HepG2 (cell line): ENCODE data around the gene S100A13. TPM values are rescaled to one million over a fixed set of nuclear protein-coding genes. Genes with fewer than 3 reads are reported as not detected.

Source experiments
- ATAC-seq: fragments of 200-7000 bp; cut with Tn5 transposase; 3 replicates; pipeline ENCODE4 v1.9.1; 2020; ENCODE audit warnings: mild to moderate bottlenecking, moderate library complexity
- BruUV-seq: library from RNA; stranded (reverse); fragments of 400-500 nt; replicated peaks from 2 replicates; lab custom pipeline; 2021; lab: Mats Ljungman, UMichigan
- CTCF ChIA-PET: fragments of 300-600 bp; formaldehyde crosslinking; extraction: SDS; loops from one replicate; lab custom pipeline; 2021; ENCODE audit warnings: low total read pairs, inconsistent platforms, low intra/inter-chr PET ratio; lab: Yijun Ruan, JAX
- POLR2A ChIA-PET: fragments of 350-600 bp; sonication (Branson Sonifier 250); formaldehyde crosslinking; loops from one replicate; lab custom pipeline; 2020; ENCODE audit warnings: antibody characterized with exemption, inconsistent platforms; lab: Yijun Ruan, JAX
- DNase-seq: peaks from one replicate; pipeline ENCODE4 v3.0.0-alpha.2; 2015; ENCODE audit warnings: low spot score
- FAIRE-seq: peaks from 3 replicates; lab custom pipeline; 2011; peaks lifted over from hg19 to GRCh38; lab: Jason Lieb, UNC
- H2AFZ ChIP-seq: one replicate; pipeline ENCODE4 v1.6.1; 2011; ENCODE audit warnings: low read length, inconsistent platforms
- H3K27ac ChIP-seq: fragments of 300-600 bp; 3 replicates; pipeline ENCODE4 v1.8.0; 2011; ENCODE audit warnings: mixed run types, mild to moderate bottlenecking, mixed read lengths, low read length, inconsistent platforms; ENCODE audit not compliant: insufficient read depth; ENCODE audit errors: extremely low read length
- H3K27me3 ChIP-seq, 2 experiments: fragments of 200-600 bp in 1 of 2; 2 replicates in 1 of 2; 3 replicates in 1 of 2; pipeline versions ENCODE4 v1.6.0 to v1.8.0; 2011; ENCODE audit warnings: low read length in 2 of 2, mild to moderate bottlenecking in 2 of 2, moderate library complexity in 2 of 2, inconsistent platforms in 1 of 2; ENCODE audit not compliant: insufficient read depth in 2 of 2, control insufficient read depth in 1 of 2
- H3K36me3 ChIP-seq, 2 experiments: fragments of 200-600 bp in 1 of 2; replicated peaks in 1 of 2; 2 replicates in 1 of 2; 3 replicates in 1 of 2; pipeline versions ENCODE4 v1.5.1 to v1.8.0; 2011; ENCODE audit warnings: low read length in 2 of 2, inconsistent platforms in 1 of 2; ENCODE audit not compliant: insufficient read depth in 2 of 2, control insufficient read depth in 1 of 2
- H3K4me1 ChIP-seq: 2 replicates; pipeline ENCODE4 v1.5.1; 2012; ENCODE audit warnings: low read length, inconsistent platforms; ENCODE audit not compliant: insufficient read depth
- H3K4me2 ChIP-seq: 2 replicates; pipeline ENCODE4 v1.6.0; 2011; ENCODE audit warnings: low read depth, low read length, inconsistent platforms
- H3K4me3 ChIP-seq, 3 experiments: fragments of 200-600 bp in 1 of 3; sonication (generic), shearing (Covaris generic) in 1 of 3; replicated peaks in 1 of 3; 2 replicates each; pipeline ENCODE4 v1.5.1; 2011 to 2016; ENCODE audit warnings: low read length in 3 of 3, inconsistent platforms in 2 of 3, low read depth in 2 of 3, mild to moderate bottlenecking in 2 of 3, control low read depth in 1 of 3, mixed read lengths in 1 of 3; ENCODE audit not compliant: insufficient read depth in 1 of 3
- H3K79me2 ChIP-seq: one replicate; pipeline ENCODE4 v1.6.1; 2011; ENCODE audit warnings: low read length, inconsistent platforms; ENCODE audit not compliant: insufficient read depth
- H3K9ac ChIP-seq: 2 replicates; pipeline ENCODE4 v1.6.0; 2011; ENCODE audit warnings: mild to moderate bottlenecking, low read depth, low read length, inconsistent platforms; ENCODE audit not compliant: insufficient read depth
- H3K9me3 ChIP-seq: 2 replicates; pipeline ENCODE4 v1.5.1; 2012; ENCODE audit warnings: mild to moderate bottlenecking, low read length
- H4K20me1 ChIP-seq: 2 replicates; pipeline ENCODE4 v1.6.0; 2011; ENCODE audit warnings: inconsistent platforms, mild to moderate bottlenecking, low read length, moderate library complexity; ENCODE audit not compliant: insufficient read depth
- CCAR2 ChIP-seq: fragments of 200-400 bp; formaldehyde crosslinking; optimal IDR thresholded peaks from 2 replicates; pipeline ENCODE3; 2018; ENCODE audit warnings: low read depth, mild to moderate bottlenecking, low read length, moderate library complexity
- FOSL2 ChIP-seq: sonication (generic); formaldehyde crosslinking; IDR thresholded peaks from 2 replicates; pipeline ENCODE4 v1.4.0; 2020; ENCODE audit warnings: missing genetic modification reagents
- MAX ChIP-seq: IDR thresholded peaks from 2 replicates; pipeline ENCODE4 v1.6.1; 2012; ENCODE audit warnings: inconsistent platforms
- MTF1 ChIP-seq: sonication (generic); formaldehyde crosslinking; IDR thresholded peaks from 2 replicates; pipeline ENCODE4 v1.5.0; 2020; ENCODE audit warnings: missing genetic modification reagents
- MYC ChIP-seq: sonication (generic); formaldehyde crosslinking; IDR thresholded peaks from 2 replicates; pipeline ENCODE4 v1.9.0; 2021; ENCODE audit warnings: missing genetic modification reagents, borderline replicate concordance
- NR2F6 ChIP-seq, 2 experiments: IDR thresholded peaks; 2 replicates each; pipeline ENCODE4 v1.6.1; 2016; ENCODE audit warnings: antibody characterized with exemption in 1 of 2, mild to moderate bottlenecking in 1 of 2
- RARA ChIP-seq: IDR thresholded peaks from 2 replicates; pipeline ENCODE4 v1.6.1; 2016; ENCODE audit warnings: missing genetic modification reagents, missing compliant biosample characterization
- SAP130 ChIP-seq: IDR thresholded peaks from 2 replicates; pipeline ENCODE4 v1.6.1; 2016; ENCODE audit warnings: low read depth
- SMYD3 ChIP-seq: sonication (generic); formaldehyde crosslinking; IDR thresholded peaks from 2 replicates; pipeline ENCODE4 v1.8.1; 2023; ENCODE audit warnings: mild to moderate bottlenecking, missing genetic modification reagents
- STAG1 ChIP-seq: sonication (generic); formaldehyde crosslinking; IDR thresholded peaks from 2 replicates; pipeline ENCODE4 v1.4.0; 2020; ENCODE audit warnings: missing genetic modification reagents
- TCF12 ChIP-seq, 2 experiments: fragments of 450-650 bp in 1 of 2; sonication (generic) in 1 of 2; formaldehyde crosslinking in 1 of 2; IDR thresholded peaks; 2 replicates each; pipeline versions ENCODE4 v1.6.1 to v1.8.0; 2017 to 2022; ENCODE audit warnings: antibody characterized with exemption in 1 of 2, mild to moderate bottlenecking in 1 of 2, missing genetic modification reagents in 1 of 2, moderate library complexity in 1 of 2
- ZNF18 ChIP-seq: sonication (generic); formaldehyde crosslinking; IDR thresholded peaks from 2 replicates; pipeline ENCODE4 v1.8.0; 2022; ENCODE audit warnings: mild to moderate bottlenecking, missing genetic modification reagents; ENCODE audit not compliant: insufficient replicate concordance
- ZNF263 ChIP-seq: sonication (generic); formaldehyde crosslinking; IDR thresholded peaks from 2 replicates; pipeline ENCODE4 v1.4.0; 2020; ENCODE audit warnings: missing genetic modification reagents
- ZNF446 ChIP-seq: sonication (generic); formaldehyde crosslinking; IDR thresholded peaks from 2 replicates; pipeline ENCODE4 v1.5.0; 2020; ENCODE audit warnings: mild to moderate bottlenecking, missing genetic modification reagents
- ZNF687 ChIP-seq: sonication (generic); formaldehyde crosslinking; IDR thresholded peaks from 2 replicates; pipeline ENCODE4 v1.5.1; 2020; ENCODE audit warnings: mild to moderate bottlenecking, missing genetic modification reagents, moderate library complexity
- ZZZ3 ChIP-seq: sonication (generic); formaldehyde crosslinking; IDR thresholded peaks from 2 replicates; pipeline ENCODE4 v1.4.0; 2020; ENCODE audit warnings: missing genetic modification reagents, mild to moderate bottlenecking, borderline replicate concordance
- WGBS: methylation state at CpG from one replicate; pipeline ENCODE4 v1.1.6; 2017; ENCODE audit warnings: low lambda C conversion rate; 5-methylcytosine and 5-hydroxymethylcytosine counted together
- in situ Hi-C: cut with HindIII; loops from 2 replicates; pipeline ENCODE4 v1.10.0; 2017; ENCODE audit warnings: low pct_unique_long_range_greater_than_20kb; ENCODE audit not compliant: extremely low pct_ligation_motif_present
- intact Hi-C: fragments of 100-400 bp; cut with micrococcal nuclease; formaldehyde crosslinking; loops from one replicate; pipeline ENCODE4 v1.10.0; 2022; ENCODE audit not compliant: unreplicated experiment
- polyA plus RNA-seq, 8 experiments: library from polyadenylated mRNA; depleted of rRNA in 3 of 8; stranded (reverse) in 7 of 8; unstranded in 1 of 8; fragments of >200 nt; fragmentation: Illumina TruSeq in 4 of 8; extraction: Trizol in 4 of 8; gene quantifications; 2 replicates each; pipeline versions ENCODE4 v1.2.1 to v1.2.3, GENCODE V29; 2011 to 2016; ENCODE audit warnings: low read depth in 4 of 8, missing spikeins in 1 of 8, mixed read lengths in 1 of 8; ENCODE audit not compliant: insufficient read depth in 1 of 8
- total RNA-seq, 5 experiments: library from RNA; depleted of rRNA; stranded (reverse); fragments of >200 nt; fragmentation: Illumina TruSeq; extraction: Trizol; gene quantifications; 2 replicates each; pipeline ENCODE4 v1.2.3, GENCODE V29; 2016; ENCODE audit warnings: low read depth in 1 of 5

S100A13 gene
- total and polyA plus RNA-seq, 2 of the 13 experiments (the other 11 are each of a cell fraction or from before 2014, with no cell fraction given), result 89.5 to 172 TPM

- TF ChIP-seq MYC, result peak; percentile 17; the same call in 1 of the 2 replicates
- TF ChIP-seq STAG1 (CRISPR knock-in tag), result no peak
- no peak for TF ChIP-seq ZNF446 (CRISPR knock-in tag)
- no peak for TF ChIP-seq MTF1 (CRISPR knock-in tag)
- no peak for TF ChIP-seq SMYD3 (CRISPR knock-in tag)
- 0 out of 2 replicates have a peak, but pooled peaks have one; percentile 12 for TF ChIP-seq SAP130 (CRISPR knock-in tag)
- TF ChIP-seq NR2F6 (IDR thresholded peaks at IDR 0.05), result no peak
- TF ChIP-seq NR2F6 (CRISPR knock-in tag; IDR thresholded peaks at IDR 0.05), result peak; percentile 24; the same call in 1 of the 2 replicates
- TF ChIP-seq MAX, result peak; percentile 30; the same call in 1 of the 2 replicates
- 0 out of 2 replicates have a peak, but pooled peaks have one; percentile 26 for TF ChIP-seq ZNF263 (CRISPR knock-in tag)
- no peak for TF ChIP-seq ZNF18 (CRISPR knock-in tag)
- no peak for TF ChIP-seq CCAR2
- peak; percentile 44 for TF ChIP-seq ZNF687 (CRISPR knock-in tag)
- TF ChIP-seq ZZZ3 (CRISPR knock-in tag), result no peak
- 0 out of 2 replicates have a peak, but pooled peaks have one; percentile 15 for TF ChIP-seq RARA
- TF ChIP-seq FOSL2 (CRISPR knock-in tag), result peak; percentile 45; the same call in 1 of the 2 replicates
- TF ChIP-seq TCF12 (IDR thresholded peaks at IDR 0.05), result no peak
- TF ChIP-seq TCF12 (CRISPR knock-in tag; IDR thresholded peaks at IDR 0.05), result no peak
- TF ChIP-seq, all 625 proteins: peak for 8
- Histone ChIP-seq H4K20me1 (no peaks in the 10 kb centered on the region), H3K27me3 (no peaks in the 10 kb centered on the region; a peak in 1 of 5 replicates), H3K4me3 (no peak overlapping the region), H3K27ac (no peak overlapping the region), H3K9ac (no peak overlapping the region), H3K36me3 (no peaks in the 10 kb centered on the region; a peak in 1 of 5 replicates), H3K4me2 (peak overlapping the region; percentile 98; the same call in 1 of the 2 replicates), H3K4me1 (peaks cover 80% of the 10 kb centered on the region), H3K9me3 (no peaks in the 10 kb centered on the region), H3K79me2 (peaks cover 13% of the 10 kb centered on the region), H2AFZ (no peak overlapping the region)
- intact Hi-C loops, result no loop called here
- WGBS, result 73% methylated on average over 7 of the region's 7 CpGs
- ChIA-PET CTCF (no interaction called here), POLR2A (interaction anchor here (0.9 to 12.2 kb wide), 4 partner anchors 14 to 43 kb away, joined by 3 to 390 read pairs (median 34); partner anchors contain the start of genes CHTOP, S100A1 and S100A13)
- no peak for DNase-seq
- no peak for ATAC-seq
- no TSS peak for BruUV-seq
- FAIRE-seq, result no peak
- in situ Hi-C loops, result no loop called here
These were observed 16.4 kb downstream of the S100A13 start for GRCh38 chr1:153610811-153611301.
